Measurements from ENCODE around the gene ADGRD1. TPM values are rescaled to one million over a fixed set of nuclear protein-coding genes. Genes with fewer than 3 reads are reported as not detected.
A peak's percentile ranks its signal among the peaks of the same experiment; 100 is the strongest.

The ADGRD1 gene
- total and polyA plus RNA-seq, 7 donors = 0.46 to 22.5 (median 7.2) TPM

- intact Hi-C loops (cut with DNase I) = no loop called here
- H3K27me3 ChIP-seq = no peaks in the 10 kb centered on the region
- no peak for DNase-seq
- H3K4me3 ChIP-seq = no peak overlapping the region
- no peaks in the 10 kb centered on the region for H3K9me3 ChIP-seq
- WGBS, 2 donors = 77 to 86% methylated on average over 15 of the region's 15 CpGs
- no peak for TF ChIP-seq EP300 (IDR thresholded peaks at IDR 0.05)
- no peak for TF ChIP-seq POLR2A (IDR thresholded peaks at IDR 0.05)
- no peak for TF ChIP-seq POLR2AphosphoS5 (IDR thresholded peaks at IDR 0.05)
- TF ChIP-seq CTCF (IDR thresholded peaks at IDR 0.05) = no peak
- no peaks in the 10 kb centered on the region for H3K36me3 ChIP-seq
- peaks cover 0 to 6% (median 0%) of the 10 kb centered on the region in 4 donors for H3K4me1 ChIP-seq
- H3K27ac ChIP-seq = no peak overlapping the region
These were observed 98.5 kb downstream of the ADGRD1 start for GRCh38 chr12:131052063-131052781.

- Histone ChIP-seq H3K4me3 (no peak overlapping the region), H3K27me3 (no peaks in the 10 kb centered on the region), H3K4me1 (peaks cover 0 to 6% (median 0%) of the 10 kb centered on the region in 4 donors), H3K36me3 (no peaks in the 10 kb centered on the region), H3K9me3 (no peaks in the 10 kb centered on the region), H3K27ac (no peak overlapping the region)
- WGBS, 2 donors = 75 to 81% methylated on average over 5 of the region's 5 CpGs
- no peak for DNase-seq
- TF ChIP-seq EP300 (IDR thresholded peaks at IDR 0.05) (no peak), CTCF (IDR thresholded peaks at IDR 0.05) (no peak), POLR2A (IDR thresholded peaks at IDR 0.05) (no peak), POLR2AphosphoS5 (IDR thresholded peaks at IDR 0.05) (no peak)
- intact Hi-C loops (cut with DNase I) = no loop called here
These were observed 99.2 kb downstream of the ADGRD1 start for GRCh38 chr12:131052929-131053328.

GRCh38 chr12:131053567-131053966, 99.9 kb downstream of the ADGRD1 start:
- intact Hi-C loops (cut with DNase I) = no loop called here
- H3K4me1 ChIP-seq = peaks cover 0 to 6% (median 0%) of the 10 kb centered on the region in 4 donors
- TF ChIP-seq CTCF (IDR thresholded peaks at IDR 0.05) = no peak
- no peak for TF ChIP-seq EP300 (IDR thresholded peaks at IDR 0.05)
- TF ChIP-seq POLR2AphosphoS5 (IDR thresholded peaks at IDR 0.05) = no peak
- no peak for TF ChIP-seq POLR2A (IDR thresholded peaks at IDR 0.05)
- no peaks in the 10 kb centered on the region for H3K9me3 ChIP-seq
- 60 to 79% methylated on average over 6 of the region's 6 CpGs for WGBS, 2 donors
- no peaks in the 10 kb centered on the region for H3K36me3 ChIP-seq
- H3K27ac ChIP-seq = no peak overlapping the region
- no peak overlapping the region for H3K4me3 ChIP-seq
- no peak for DNase-seq
- H3K27me3 ChIP-seq = no peaks in the 10 kb centered on the region

GRCh38 chr12:131054345-131055092, 100.8 kb downstream of the ADGRD1 start:
- H3K9me3 ChIP-seq = no peaks in the 10 kb centered on the region
- no peaks in the 10 kb centered on the region for H3K36me3 ChIP-seq
- peak; percentile 43 for DNase-seq
- intact Hi-C loops (cut with DNase I) = no loop called here
- 78 to 79% methylated on average over 19 of the region's 19 CpGs for WGBS, 2 donors
- H3K27me3 ChIP-seq = no peaks in the 10 kb centered on the region
- no peak overlapping the region for H3K27ac ChIP-seq
- peaks cover 0 to 6% (median 0%) of the 10 kb centered on the region in 4 donors for H3K4me1 ChIP-seq
- H3K4me3 ChIP-seq = no peak overlapping the region
- TF ChIP-seq POLR2A (IDR thresholded peaks at IDR 0.05) (no peak), EP300 (IDR thresholded peaks at IDR 0.05) (no peak), POLR2AphosphoS5 (IDR thresholded peaks at IDR 0.05) (no peak), CTCF (IDR thresholded peaks at IDR 0.05) (no peak)
